HEK293 (cell line): ENCODE results near the gene RORC.

Source experiments
- BCL11A ChIP-seq: fragments of 450-650 bp; formaldehyde crosslinking; IDR thresholded peaks from 2 replicates; pipeline ENCODE4 v1.5.1; 2016; ENCODE audit warnings: low read depth, missing biosample characterization, missing genetic modification characterization
- CTCF ChIP-seq: fragments of 450-650 bp; formaldehyde crosslinking; IDR thresholded peaks from 2 replicates; pipeline ENCODE4 v1.5.1; 2016; ENCODE audit warnings: missing biosample characterization, missing genetic modification characterization
- KLF9 ChIP-seq: fragments of 450-650 bp; formaldehyde crosslinking; IDR thresholded peaks from 2 replicates; pipeline ENCODE4 v1.5.1; 2016; ENCODE audit warnings: missing biosample characterization, missing genetic modification characterization, low read depth
- REST ChIP-seq: fragments of 450-650 bp; formaldehyde crosslinking; IDR thresholded peaks from 2 replicates; pipeline ENCODE4 v1.5.1; 2016; ENCODE audit warnings: missing biosample characterization, missing genetic modification characterization
- YY1 ChIP-seq: fragments of 450-650 bp; formaldehyde crosslinking; IDR thresholded peaks from 2 replicates; pipeline ENCODE4 v1.5.1; 2018; ENCODE audit warnings: missing biosample characterization, missing genetic modification characterization
- ZFP41 ChIP-seq: fragments of 450-650 bp; formaldehyde crosslinking; IDR thresholded peaks from 2 replicates; pipeline ENCODE4 v1.5.1; 2016; ENCODE audit warnings: missing biosample characterization, missing genetic modification characterization, borderline replicate concordance
- ZNF132 ChIP-seq: fragments of 450-650 bp; formaldehyde crosslinking; IDR thresholded peaks from 2 replicates; pipeline ENCODE4 v1.5.1; 2017; ENCODE audit warnings: missing biosample characterization, missing genetic modification characterization, borderline replicate concordance
- ZNF501 ChIP-seq: fragments of 450-650 bp; formaldehyde crosslinking; IDR thresholded peaks from 2 replicates; pipeline ENCODE4 v1.5.1; 2016; ENCODE audit warnings: missing biosample characterization, missing genetic modification characterization
- ZNF596 ChIP-seq: fragments of 450-650 bp; IDR thresholded peaks from 2 replicates; pipeline ENCODE4 v1.5.0; 2018; ENCODE audit warnings: missing biosample characterization, mild to moderate bottlenecking, missing genetic modification characterization, moderate library complexity
- ZNF792 ChIP-seq: fragments of 450-650 bp; formaldehyde crosslinking; IDR thresholded peaks from 2 replicates; pipeline ENCODE4 v1.5.1; 2016; ENCODE audit warnings: missing biosample characterization, missing genetic modification characterization
- ZNF837 ChIP-seq: fragments of 450-650 bp; formaldehyde crosslinking; IDR thresholded peaks from 2 replicates; pipeline ENCODE4 v1.5.1; 2016; ENCODE audit warnings: missing biosample characterization, missing genetic modification characterization

GRCh38 chr1:151787689-151788088 lies 43.9 kb downstream of the RORC start:
- TF ChIP-seq CTCF (tag by site-specific recombination) (no peak), ZFP41 (tag by site-specific recombination) (no peak), ZNF132 (tag by site-specific recombination) (no peak), YY1 (tag by site-specific recombination) (no peak), ZNF837 (tag by site-specific recombination) (no peak), ZNF792 (tag by site-specific recombination) (no peak), ZNF596 (tag by site-specific recombination) (no peak), REST (tag by site-specific recombination) (no peak), BCL11A (no peak), ZNF501 (no peak), KLF9 (tag by site-specific recombination) (no peak)
